Effector CD8-positive, alpha-beta T cell (primary cell): ENCODE results near the gene PCDHGC5.
A peak's percentile ranks its signal among the peaks of the same experiment; 100 is the strongest.

Source experiments
- DNase-seq: peaks from one replicate; lab custom pipeline; 2025; lab: John Stamatoyannopoulos, UW

PCDHGC5 gene

DNA sequence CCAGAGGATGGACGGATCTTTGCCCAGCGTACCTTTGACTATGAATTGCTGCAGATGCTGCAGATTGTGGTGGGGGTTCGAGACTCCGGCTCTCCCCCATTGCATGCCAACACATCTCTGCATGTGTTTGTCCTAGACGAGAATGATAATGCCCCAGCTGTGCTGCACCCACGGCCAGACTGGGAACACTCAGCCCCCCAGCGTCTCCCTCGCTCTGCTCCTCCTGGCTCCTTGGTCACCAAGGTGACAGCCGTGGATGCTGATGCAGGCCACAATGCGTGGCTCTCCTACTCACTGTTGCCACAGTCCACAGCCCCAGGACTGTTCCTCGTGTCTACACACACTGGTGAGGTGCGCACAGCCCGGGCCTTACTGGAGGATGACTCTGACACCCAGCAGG is 1.9 kb downstream of the PCDHGC5 start:
- no peak for DNase-seq

GRCh38 chr5:141491323-141492167 is 2.7 kb downstream of the PCDHGC5 start:
- no peak for DNase-seq

GRCh38 chr5:141492168-141492885 is 3.4 kb downstream of the PCDHGC5 start:
- DNase-seq = no peak

- no peak for DNase-seq
These were observed 4.9 kb downstream of the PCDHGC5 start for GRCh38 chr5:141493500-141494422.

DNA sequence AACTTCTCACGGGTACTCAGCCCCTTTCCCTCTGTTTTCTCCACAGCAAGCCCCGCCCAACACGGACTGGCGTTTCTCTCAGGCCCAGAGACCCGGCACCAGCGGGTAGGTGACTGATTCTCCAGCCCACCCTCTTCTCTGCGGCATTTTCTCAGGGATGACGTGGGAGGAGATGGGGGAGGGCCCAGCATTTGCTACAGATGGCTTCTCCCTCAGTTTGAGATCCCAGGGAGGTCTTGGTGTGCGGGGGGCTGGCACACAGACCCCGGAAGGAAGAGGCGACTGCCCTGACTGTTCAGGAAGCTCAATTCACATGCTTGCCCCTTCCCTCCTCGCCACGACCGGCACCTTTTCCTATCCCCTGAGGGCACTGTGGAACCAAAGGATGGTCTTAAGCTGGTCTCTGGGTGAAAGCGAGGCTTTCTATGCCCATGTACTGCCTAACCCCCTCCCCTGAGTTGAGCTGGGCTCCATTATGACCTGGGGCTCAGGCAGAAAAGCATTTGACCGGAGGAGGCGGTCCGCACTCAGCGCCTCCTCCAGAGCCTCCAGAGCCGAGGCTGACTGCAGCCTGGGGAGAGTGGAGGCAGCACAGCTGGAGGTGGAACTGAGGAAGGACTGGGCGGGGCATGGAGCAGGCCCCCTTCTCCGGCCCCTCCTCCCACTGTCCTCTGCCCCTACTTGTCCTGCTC is 6.0 kb downstream of the PCDHGC5 start:
- DNase-seq = no peak

DNA sequence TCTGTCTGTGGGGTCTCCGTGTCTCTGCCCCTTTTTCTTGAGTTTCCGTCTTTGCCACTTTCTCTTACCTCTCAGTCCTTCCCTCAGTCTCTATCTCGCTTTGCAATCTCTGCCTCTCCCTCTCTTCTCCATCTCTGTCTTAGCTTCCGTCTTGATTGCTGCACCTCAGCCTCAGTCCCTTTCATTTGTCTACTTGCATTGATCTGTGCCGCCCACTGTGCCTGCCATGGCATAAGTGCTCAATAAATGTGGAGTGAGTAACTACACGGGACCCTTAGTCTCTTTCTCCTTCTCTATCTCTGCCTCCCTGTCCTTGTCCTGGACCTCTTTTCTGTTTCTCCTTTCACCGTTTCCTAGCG is 6.6 kb downstream of the PCDHGC5 start:
- DNase-seq = no peak

- DNase-seq = no peak
These were observed 7.2 kb downstream of the PCDHGC5 start for GRCh38 chr5:141496038-141496437.

DNA sequence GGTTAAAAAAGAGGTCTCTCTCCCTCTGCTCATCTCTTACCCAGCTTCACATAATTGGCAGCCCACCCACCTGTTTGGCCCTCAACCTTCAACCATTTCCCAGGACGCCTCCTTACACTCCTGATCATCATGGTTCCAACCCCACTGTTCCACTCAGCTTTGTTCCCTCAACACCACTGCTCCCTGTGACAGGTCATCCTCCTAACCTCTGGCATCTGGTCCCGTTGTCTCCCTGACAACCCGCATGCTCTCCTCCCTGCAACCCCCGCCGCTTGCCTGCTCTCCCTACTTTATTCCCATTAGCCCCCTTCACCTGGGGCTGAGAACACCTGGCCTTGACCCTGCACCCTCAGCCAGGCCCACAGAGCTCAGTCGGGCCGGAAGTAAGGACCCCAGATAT is 12.9 kb downstream of the PCDHGC5 start:
- DNase-seq = no peak

DNA sequence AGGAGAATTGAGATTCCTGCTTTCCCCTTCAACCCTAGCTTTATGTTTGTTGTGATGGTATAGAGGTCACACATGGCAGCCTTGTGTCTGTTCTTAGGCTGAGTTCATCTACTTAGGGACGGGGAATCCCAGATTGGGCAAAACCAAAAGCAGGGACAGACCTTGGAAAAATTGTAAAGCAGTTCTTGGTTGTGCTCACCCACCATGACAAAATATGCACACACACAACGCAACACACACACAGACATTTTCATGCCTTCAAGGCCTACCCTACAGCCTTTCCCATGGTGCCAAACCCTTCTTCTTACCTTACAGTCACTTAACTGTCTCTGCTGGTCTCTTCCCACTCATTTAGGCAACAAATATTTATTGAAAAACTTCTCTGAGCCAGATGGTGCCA is 14.8 kb downstream of the PCDHGC5 start:
- DNase-seq = no peak

- no peak for DNase-seq
These were observed 15.3 kb downstream of the PCDHGC5 start for GRCh38 chr5:141504216-141504615.

GRCh38 chr5:141506381-141507155 is 17.7 kb downstream of the PCDHGC5 start:
- no peak for DNase-seq

GRCh38 chr5:141507387-141508091 is 18.7 kb downstream of the PCDHGC5 start:
- no peak for DNase-seq

GRCh38 chr5:141508440-141508797 is 19.5 kb downstream of the PCDHGC5 start:
- DNase-seq = no peak

DNA sequence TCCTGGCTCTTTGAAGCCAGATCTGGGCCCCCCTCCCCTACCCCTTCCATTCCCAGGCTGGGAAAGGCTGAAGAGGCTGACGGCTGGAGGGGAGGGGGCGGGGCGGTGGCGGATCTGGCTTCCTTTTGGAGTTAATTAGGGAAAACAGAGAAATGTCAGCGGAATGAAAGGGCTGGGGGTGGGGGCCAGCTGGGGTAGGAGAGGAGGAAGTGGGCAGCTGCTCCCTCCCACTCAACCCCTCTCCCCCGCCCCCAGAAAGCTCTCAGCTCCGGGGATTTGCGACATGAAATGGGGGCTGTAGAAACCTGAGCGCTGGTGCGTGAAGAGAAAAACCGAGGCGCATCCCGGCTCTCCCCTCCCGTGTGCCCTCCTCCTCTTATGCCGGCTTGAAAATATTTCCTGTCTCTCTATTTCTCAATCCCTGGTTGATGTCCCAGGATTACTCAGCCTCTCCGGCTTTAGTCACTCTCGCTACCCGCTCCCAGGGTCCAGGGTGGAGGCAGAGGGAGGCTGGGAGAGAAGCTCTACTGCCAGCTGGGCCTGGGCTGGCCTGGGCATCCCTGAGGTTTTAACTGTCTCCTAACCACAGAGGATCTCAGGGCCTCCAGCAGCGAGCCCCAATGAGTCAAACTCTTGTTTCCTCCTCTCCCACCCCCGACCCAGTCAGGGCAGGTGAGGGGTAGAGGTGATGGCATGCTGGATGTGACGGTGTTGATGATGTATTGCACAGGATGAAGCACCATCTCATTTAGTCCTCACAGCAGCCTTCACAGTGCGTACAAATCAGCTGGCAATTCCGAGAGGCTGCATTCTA is 20.1 kb downstream of the PCDHGC5 start:
- DNase-seq = no peak

- DNase-seq = no peak
These were observed 21.3 kb downstream of the PCDHGC5 start for GRCh38 chr5:141510160-141510559.

GRCh38 chr5:141510850-141511601 is 22.1 kb downstream of the PCDHGC5 start:
- DNase-seq = no peak

- DNase-seq = no peak
These were observed 23.0 kb downstream of the PCDHGC5 start for GRCh38 chr5:141511771-141512325.

GRCh38 chr5:141512390-141512910 is 23.6 kb downstream of the PCDHGC5 start:
- DNase-seq = peak; percentile 79
